Breast epithelium (tissue), 4 donors: ENCODE results near the gene TSTD1. TPM values are rescaled to one million over a fixed set of nuclear protein-coding genes. Genes with fewer than 3 reads are reported as not detected.

Experiments used
- DNase-seq, 2 donors: peaks; one replicate each; pipeline ENCODE4 v3.0.0-alpha.2; 2019; ENCODE audit warnings: low spot score in 2 of 2
- H3K27ac ChIP-seq, 2 donors: fragments of 200-600 bp; sonication (generic) in 1 of 2; one replicate each; pipeline ENCODE4 v1.5.1; 2016 to 2019; ENCODE audit warnings: mild to moderate bottlenecking in 1 of 2
- H3K27me3 ChIP-seq, 2 donors: fragments of 200-600 bp; sonication (generic) in 1 of 2; one replicate each; pipeline versions ENCODE4 v1.5.1 to v1.6.0; 2017 to 2019; ENCODE audit warnings: control low read depth in 1 of 2, mild to moderate bottlenecking in 1 of 2
- H3K36me3 ChIP-seq: fragments of 200-600 bp; one replicate; pipeline ENCODE4 v1.5.1; 2019
- H3K4me1 ChIP-seq, 2 donors: fragments of 200-600 bp; sonication (generic); one replicate each; pipeline ENCODE4 v1.5.1; 2016 to 2019; ENCODE audit warnings: control low read depth in 1 of 2
- H3K4me3 ChIP-seq, 3 donors: fragments of 200-600 bp; sonication (generic); 1 replicate in 2 of 3; 2 replicates in 1 of 3; pipeline ENCODE4 v1.5.1; 2016 to 2019; ENCODE audit warnings: mild to moderate bottlenecking in 3 of 3, moderate library complexity in 2 of 3
- H3K9me3 ChIP-seq, 2 donors: fragments of 200-600 bp; sonication (generic) in 1 of 2; one replicate each; pipeline ENCODE4 v1.5.1; 2016 to 2019; ENCODE audit warnings: control low read depth in 1 of 2
- CTCF ChIP-seq, 3 donors: fragments of 450-650 bp; IDR thresholded peaks; one replicate each; pipeline ENCODE4 v1.5.1; 2016 to 2017; ENCODE audit warnings: antibody characterized with exemption in 3 of 3, mild to moderate bottlenecking in 3 of 3, moderate library complexity in 3 of 3
- POLR2A ChIP-seq: fragments of 450-650 bp; IDR thresholded peaks from one replicate; pipeline ENCODE4 v1.6.1; 2016; ENCODE audit warnings: antibody characterized with exemption, mild to moderate bottlenecking, moderate library complexity
- POLR2AphosphoS5 ChIP-seq, 3 donors: sonication (generic); formaldehyde crosslinking; IDR thresholded peaks; one replicate each; pipeline ENCODE4 v1.6.1; 2017; ENCODE audit warnings: antibody characterized with exemption in 3 of 3
- intact Hi-C: fragments of 100-400 bp; cut with DNase I; formaldehyde crosslinking; loops from one replicate; pipeline ENCODE4 v1.15.1; 2023; ENCODE audit warnings: low total_unique reads
- total RNA-seq, 3 donors: library from RNA; depleted of rRNA; stranded (reverse); fragments of >200 nt; gene quantifications; one replicate each; pipeline ENCODE4 v1.1.0, GENCODE V29; 2016

TSTD1 gene
- total RNA-seq, 3 donors from 2014 or later: 57.3 to 217 (median 109) TPM

DNA sequence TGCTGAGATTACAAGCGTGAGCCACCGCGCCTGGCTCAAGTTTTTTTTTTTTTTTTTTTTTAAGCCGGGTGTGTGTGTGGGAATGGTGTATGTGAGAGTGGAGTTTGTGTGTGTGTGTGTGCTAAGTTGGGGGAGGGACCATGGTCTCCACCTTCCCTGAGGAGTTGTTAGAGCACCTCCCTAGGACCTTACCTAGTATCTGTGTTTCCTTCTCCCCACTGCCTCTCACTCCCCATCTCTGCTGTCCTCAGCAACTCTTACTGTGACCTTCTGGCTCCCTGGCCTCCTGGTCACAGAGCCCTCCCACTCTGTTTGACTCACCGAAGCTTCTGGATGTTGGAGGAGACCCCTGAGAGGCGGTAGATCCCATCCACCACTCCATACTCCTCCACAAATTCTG, 20.5 kb upstream of the TSTD1 start:
- H3K9me3 ChIP-seq: no peaks in the 10 kb centered on the region
- intact Hi-C loops: no loop called here
- no peak for DNase-seq
- no peaks in the 10 kb centered on the region for H3K27me3 ChIP-seq
- no peaks in the 10 kb centered on the region for H3K36me3 ChIP-seq
- TF ChIP-seq CTCF (IDR thresholded peaks at IDR 0.05) (no peak), POLR2A (no peak), POLR2AphosphoS5 (IDR thresholded peaks at IDR 0.05) (no peak)
- no peaks in the 10 kb centered on the region for H3K4me1 ChIP-seq
- H3K27ac ChIP-seq: no peak overlapping the region
- H3K4me3 ChIP-seq: no peak overlapping the region

DNA sequence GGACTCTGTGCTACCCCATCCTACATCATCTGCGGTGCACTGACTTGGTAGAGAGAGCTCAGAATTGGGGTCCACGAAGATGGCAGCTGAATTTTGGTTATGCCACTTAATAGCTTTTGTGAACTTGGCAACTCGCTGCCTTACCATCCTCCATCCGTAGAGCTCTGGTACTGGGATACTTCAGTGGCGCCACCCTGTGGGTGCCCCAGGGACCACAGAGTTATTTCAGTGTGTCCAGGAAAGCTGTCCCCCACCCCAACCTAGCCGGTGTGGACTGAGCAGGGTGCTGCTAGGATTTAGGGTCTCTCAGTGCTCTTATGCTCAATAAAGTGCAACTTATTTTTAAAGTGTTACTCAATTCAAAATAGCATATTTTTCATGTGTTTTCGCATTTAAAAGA, 16.0 kb upstream of the TSTD1 start:
- Histone ChIP-seq H3K36me3 (no peaks in the 10 kb centered on the region), H3K27ac (no peak overlapping the region), H3K4me1 (no peaks in the 10 kb centered on the region), H3K27me3 (no peaks in the 10 kb centered on the region), H3K4me3 (no peak overlapping the region), H3K9me3 (no peaks in the 10 kb centered on the region)
- intact Hi-C loops: no loop called here
- no peak for DNase-seq
- TF ChIP-seq POLR2A: no peak
- no peak for TF ChIP-seq POLR2AphosphoS5 (IDR thresholded peaks at IDR 0.05)
- TF ChIP-seq CTCF (IDR thresholded peaks at IDR 0.05): no peak

- DNase-seq: no peak
- intact Hi-C loops: no loop called here
These were observed 15.5 kb upstream of the TSTD1 start for GRCh38 chr1:161054232-161054631.

GRCh38 chr1:161052899-161053298, 14.1 kb upstream of the TSTD1 start:
- Histone ChIP-seq H3K4me3 (no peak overlapping the region), H3K4me1 (no peaks in the 10 kb centered on the region), H3K27me3 (no peaks in the 10 kb centered on the region), H3K36me3 (no peaks in the 10 kb centered on the region), H3K9me3 (no peaks in the 10 kb centered on the region), H3K27ac (no peak overlapping the region)
- DNase-seq: no peak
- TF ChIP-seq CTCF (IDR thresholded peaks at IDR 0.05) (no peak), POLR2AphosphoS5 (IDR thresholded peaks at IDR 0.05) (no peak), POLR2A (no peak)
- intact Hi-C loops: no loop called here

More at GRCh38 chr1:161054232-161054631, 15.5 kb upstream of the TSTD1 start:
- no peaks in the 10 kb centered on the region for H3K36me3 ChIP-seq
- H3K27ac ChIP-seq: no peak overlapping the region
- no peaks in the 10 kb centered on the region for H3K4me1 ChIP-seq
- no peaks in the 10 kb centered on the region for H3K9me3 ChIP-seq
- TF ChIP-seq POLR2AphosphoS5 (IDR thresholded peaks at IDR 0.05) (no peak), CTCF (IDR thresholded peaks at IDR 0.05) (no peak), POLR2A (no peak)
- no peak overlapping the region for H3K4me3 ChIP-seq
- H3K27me3 ChIP-seq: no peaks in the 10 kb centered on the region

- Histone ChIP-seq H3K4me3 (no peak overlapping the region), H3K27ac (no peak overlapping the region), H3K36me3 (no peaks in the 10 kb centered on the region), H3K4me1 (no peaks in the 10 kb centered on the region), H3K9me3 (no peaks in the 10 kb centered on the region), H3K27me3 (no peaks in the 10 kb centered on the region)
- DNase-seq: no peak
- intact Hi-C loops: no loop called here
- TF ChIP-seq POLR2AphosphoS5 (IDR thresholded peaks at IDR 0.05) (no peak), CTCF (IDR thresholded peaks at IDR 0.05) (no peak), POLR2A (no peak)
These were observed 12.5 kb upstream of the TSTD1 start for GRCh38 chr1:161051219-161051618.
